Adrenal gland (tissue), 12 donors: ENCODE measurements around the gene ATP2C1. TPM values are rescaled to one million over a fixed set of nuclear protein-coding genes. Genes with fewer than 3 reads are reported as not detected.

ENCODE experiments used
- DNase-seq, 7 donors: peaks; one replicate each; pipeline ENCODE4 v3.0.0-alpha.2; 2019 to 2020
- H3K27ac ChIP-seq, 5 donors: fragments of 200-600 bp; sonication (generic) in 4 of 5; 1 replicate in 3 of 5; 2 replicates in 2 of 5; pipeline versions ENCODE4 v1.5.1 to v1.8.0; 2016 to 2020; ENCODE audit warnings: mild to moderate bottlenecking in 1 of 5
- H3K27me3 ChIP-seq: fragments of 200-600 bp; 2 replicates; pipeline ENCODE4 v1.8.0; 2021
- H3K36me3 ChIP-seq, 2 donors: fragments of 200-600 bp; replicated peaks in 1 of 2; 1 replicate in 1 of 2; 2 replicates in 1 of 2; pipeline versions ENCODE4 v1.5.1 to v1.8.0; 2018 to 2022
- H3K4me1 ChIP-seq, 2 donors: fragments of 200-600 bp; replicated peaks in 1 of 2; 1 replicate in 1 of 2; 2 replicates in 1 of 2; pipeline versions ENCODE4 v1.5.1 to v1.8.0; 2018 to 2021
- H3K4me3 ChIP-seq, 4 donors: fragments of 200-600 bp; sonication (generic) in 3 of 4; one replicate each; pipeline ENCODE4 v1.5.1; 2016 to 2018
- H3K9me3 ChIP-seq, 3 donors: fragments of 200-600 bp; sonication (generic) in 1 of 3; replicated peaks in 1 of 3; 1 replicate in 2 of 3; 2 replicates in 1 of 3; pipeline versions ENCODE4 v1.5.1 to v1.8.0; 2016 to 2021
- POLR2A ChIP-seq, 2 donors: fragments of 450-650 bp; IDR thresholded peaks; one replicate each; pipeline ENCODE4 v1.6.1; 2017; ENCODE audit warnings: antibody characterized with exemption in 2 of 2, mild to moderate bottlenecking in 2 of 2, moderate library complexity in 1 of 2
- WGBS, 4 donors: extraction: QIAGEN DNeasy Blood & Tissue Kit in 2 of 4; methylation state at CpG; one replicate each; pipeline versions ENCODE4 v1.1.5 to v1.1.7; 2013 to 2017; 5-methylcytosine and 5-hydroxymethylcytosine counted together
- intact Hi-C, 2 donors: fragments of 100-400 bp; cut with DNase I; formaldehyde crosslinking; loops; one replicate each; pipeline versions ENCODE4 v1.14.1 to v1.15.0; 2022 to 2023
- polyA plus RNA-seq, 3 donors: library from polyadenylated mRNA; stranded (reverse); fragments of 200-250 nt in 2 of 3; fragments of 350-450 nt in 1 of 3; fragmentation: Illumina TruSeq in 1 of 3; extraction: RNeasy Lipid Tissue Mini Kit (QIAGEN cat#74804) in 1 of 3; gene quantifications; one replicate each; pipeline ENCODE4 v1.2.3, GENCODE V29; 2013 to 2014
- total RNA-seq, 9 donors: library from RNA; depleted of rRNA in 4 of 9; stranded (reverse); fragments of >200 nt in 4 of 9; fragments of 120-200 nt in 1 of 9; fragmentation: NEBNext Ultra II Directional in 1 of 9; extraction: Animal tissue kit (Norgen Biotek cat#: 25700) in 1 of 9; gene quantifications; one replicate each; pipeline versions ENCODE4 v1.1.0 to v1.2.4, GENCODE V29; 2013 to 2023
- TF ChIP-seq, protein P1 (sequence below), 6 experiments: fragments of 450-650 bp in 4 of 6; fragments of 200-600 bp in 2 of 6; sonication (generic) in 1 of 6; IDR thresholded peaks; 1 replicate in 5 of 6; 2 replicates in 1 of 6; pipeline versions ENCODE4 v1.5.1 to v1.8.0; 2016 to 2021; ENCODE audit warnings: antibody characterized with exemption in 6 of 6, mild to moderate bottlenecking in 2 of 6, moderate library complexity in 1 of 6
- donor health status: healthy with polysubstance abuse.
- donor health status: Bipolar disorder and iron deficiency.
- donor health status: DM: yes; HTN: yes; CAD: no.
- donor health status: DM: no; HTN: no; CAD: no.
- donor health status: DM: no; HTN: no; CAD: no.
- donor health status: DM: yes; HTN: yes; CAD: no.

ATP2C1 gene
- total and polyA plus RNA-seq, 12 donors: 26.7 to 78.6 (median 55.5) TPM

GRCh38 chr3:130894986-130895280 lies 1.0 kb downstream of the ATP2C1 start:
- peak overlapping the region in 2 of 5 donors; percentile 98 to 99 for H3K27ac ChIP-seq
- peaks cover 10 to 22% of the 10 kb centered on the region in 2 donors for H3K4me1 ChIP-seq
- H3K27me3 ChIP-seq: no peaks in the 10 kb centered on the region
- H3K4me3 ChIP-seq: peak overlapping the region in 2 of 4 donors; percentile 85 to 99
- intact Hi-C loops: loop anchor here (5.0 kb wide), 2 partner anchors 133 to 138 kb away; no protein-coding TSS in a partner anchor
- H3K36me3 ChIP-seq: no peaks in the 10 kb centered on the region
- TF ChIP-seq, protein P1, sequence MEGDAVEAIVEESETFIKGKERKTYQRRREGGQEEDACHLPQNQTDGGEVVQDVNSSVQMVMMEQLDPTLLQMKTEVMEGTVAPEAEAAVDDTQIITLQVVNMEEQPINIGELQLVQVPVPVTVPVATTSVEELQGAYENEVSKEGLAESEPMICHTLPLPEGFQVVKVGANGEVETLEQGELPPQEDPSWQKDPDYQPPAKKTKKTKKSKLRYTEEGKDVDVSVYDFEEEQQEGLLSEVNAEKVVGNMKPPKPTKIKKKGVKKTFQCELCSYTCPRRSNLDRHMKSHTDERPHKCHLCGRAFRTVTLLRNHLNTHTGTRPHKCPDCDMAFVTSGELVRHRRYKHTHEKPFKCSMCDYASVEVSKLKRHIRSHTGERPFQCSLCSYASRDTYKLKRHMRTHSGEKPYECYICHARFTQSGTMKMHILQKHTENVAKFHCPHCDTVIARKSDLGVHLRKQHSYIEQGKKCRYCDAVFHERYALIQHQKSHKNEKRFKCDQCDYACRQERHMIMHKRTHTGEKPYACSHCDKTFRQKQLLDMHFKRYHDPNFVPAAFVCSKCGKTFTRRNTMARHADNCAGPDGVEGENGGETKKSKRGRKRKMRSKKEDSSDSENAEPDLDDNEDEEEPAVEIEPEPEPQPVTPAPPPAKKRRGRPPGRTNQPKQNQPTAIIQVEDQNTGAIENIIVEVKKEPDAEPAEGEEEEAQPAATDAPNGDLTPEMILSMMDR (IDR thresholded peaks at IDR 0.05): no peak
- TF ChIP-seq POLR2A (IDR thresholded peaks at IDR 0.05): no peak
- 0 to 4% (median 3%) methylated on average over 4 of the region's 4 CpGs for WGBS, 4 donors
- no peak for DNase-seq
- no peaks in the 10 kb centered on the region for H3K9me3 ChIP-seq

GRCh38 chr3:130895690-130896488 lies 2.0 kb downstream of the ATP2C1 start:
- H3K4me1 ChIP-seq: peaks cover 10 to 22% of the 10 kb centered on the region in 2 donors
- DNase-seq: no peak
- 68 to 74% (median 73%) methylated on average over 5 of the region's 5 CpGs for WGBS, 4 donors
- no peak overlapping the region for H3K27ac ChIP-seq
- no peaks in the 10 kb centered on the region for H3K27me3 ChIP-seq
- intact Hi-C loops: no loop called here
- TF ChIP-seq POLR2A (IDR thresholded peaks at IDR 0.05): no peak
- TF ChIP-seq, protein P1 (IDR thresholded peaks at IDR 0.05): no peak
- no peaks in the 10 kb centered on the region for H3K36me3 ChIP-seq
- H3K4me3 ChIP-seq: peak overlapping the region in 1 of 4 donors; percentile 85
- H3K9me3 ChIP-seq: no peaks in the 10 kb centered on the region

- Histone ChIP-seq H3K27me3 (no peaks in the 10 kb centered on the region), H3K36me3 (no peaks in the 10 kb centered on the region), H3K9me3 (no peaks in the 10 kb centered on the region), H3K4me1 (peaks cover 9 to 21% of the 10 kb centered on the region in 2 donors), H3K4me3 (no peak overlapping the region), H3K27ac (no peak overlapping the region)
- intact Hi-C loops: no loop called here
- 80 to 87% (median 86%) methylated on average over 2 of the region's 2 CpGs for WGBS, 4 donors
- TF ChIP-seq, protein P1 (IDR thresholded peaks at IDR 0.05): no peak
- TF ChIP-seq POLR2A (IDR thresholded peaks at IDR 0.05): no peak
- no peak for DNase-seq
Measured at GRCh38 chr3:130897316-130897715, 3.4 kb downstream of the ATP2C1 start.

GRCh38 chr3:130900959-130901358 lies 7.1 kb downstream of the ATP2C1 start:
- H3K36me3 ChIP-seq: no peaks in the 10 kb centered on the region
- H3K27ac ChIP-seq: no peak overlapping the region
- intact Hi-C loops: no loop called here
- no peak overlapping the region for H3K4me3 ChIP-seq
- H3K9me3 ChIP-seq: no peaks in the 10 kb centered on the region
- no peak for TF ChIP-seq POLR2A (IDR thresholded peaks at IDR 0.05)
- TF ChIP-seq, protein P1 (IDR thresholded peaks at IDR 0.05): no peak
- H3K27me3 ChIP-seq: no peaks in the 10 kb centered on the region
- DNase-seq: no peak
- H3K4me1 ChIP-seq: peaks cover 2 to 11% of the 10 kb centered on the region in 2 donors
